Osteocyte (in vitro differentiated cells): Measurements from ENCODE around the gene CD55. TPM values are rescaled to one million over a fixed set of nuclear protein-coding genes. Genes with fewer than 3 reads are reported as not detected.

Experiments used
- DNase-seq: peaks from one replicate; pipeline ENCODE4 v3.0.0; 2021; ENCODE audit warnings: mixed read lengths; ENCODE audit not compliant: unreplicated experiment; ENCODE audit errors: extremely low spot score
- H3K27ac Mint-ChIP-seq: one replicate; pipeline ENCODE4 v1.8.0; 2021; ENCODE audit warnings: mild to moderate bottlenecking, mixed read lengths; ENCODE audit not compliant: unreplicated experiment
- H3K27me3 Mint-ChIP-seq: one replicate; pipeline ENCODE4 v1.8.0; 2021; ENCODE audit warnings: mixed read lengths; ENCODE audit not compliant: unreplicated experiment
- H3K36me3 Mint-ChIP-seq: one replicate; pipeline ENCODE4 v1.8.0; 2021; ENCODE audit warnings: mixed read lengths; ENCODE audit not compliant: unreplicated experiment
- H3K4me1 Mint-ChIP-seq: one replicate; pipeline ENCODE4 v1.8.0; 2021; ENCODE audit warnings: mixed read lengths; ENCODE audit not compliant: unreplicated experiment
- H3K4me3 Mint-ChIP-seq: one replicate; pipeline ENCODE4 v1.8.0; 2021; ENCODE audit warnings: mild to moderate bottlenecking, moderate library complexity, mixed read lengths; ENCODE audit not compliant: unreplicated experiment
- H3K9me3 Mint-ChIP-seq: one replicate; pipeline ENCODE4 v1.8.0; 2021; ENCODE audit warnings: mixed read lengths; ENCODE audit not compliant: unreplicated experiment
- total RNA-seq: library from RNA; stranded (reverse); gene quantifications from 2 replicates; pipeline ENCODE4 v1.2.1, GENCODE V29; 2021
- TF ChIP-seq, protein P1 (sequence below): fragments of 200-600 bp; sonication (generic); IDR thresholded peaks from 2 replicates; pipeline ENCODE4 v1.5.0; 2021; ENCODE audit warnings: antibody characterized with exemption, mild to moderate bottlenecking, moderate library complexity

The CD55 gene
- total RNA-seq, 1 donor from 2014 or later = 3.3 TPM

DNA sequence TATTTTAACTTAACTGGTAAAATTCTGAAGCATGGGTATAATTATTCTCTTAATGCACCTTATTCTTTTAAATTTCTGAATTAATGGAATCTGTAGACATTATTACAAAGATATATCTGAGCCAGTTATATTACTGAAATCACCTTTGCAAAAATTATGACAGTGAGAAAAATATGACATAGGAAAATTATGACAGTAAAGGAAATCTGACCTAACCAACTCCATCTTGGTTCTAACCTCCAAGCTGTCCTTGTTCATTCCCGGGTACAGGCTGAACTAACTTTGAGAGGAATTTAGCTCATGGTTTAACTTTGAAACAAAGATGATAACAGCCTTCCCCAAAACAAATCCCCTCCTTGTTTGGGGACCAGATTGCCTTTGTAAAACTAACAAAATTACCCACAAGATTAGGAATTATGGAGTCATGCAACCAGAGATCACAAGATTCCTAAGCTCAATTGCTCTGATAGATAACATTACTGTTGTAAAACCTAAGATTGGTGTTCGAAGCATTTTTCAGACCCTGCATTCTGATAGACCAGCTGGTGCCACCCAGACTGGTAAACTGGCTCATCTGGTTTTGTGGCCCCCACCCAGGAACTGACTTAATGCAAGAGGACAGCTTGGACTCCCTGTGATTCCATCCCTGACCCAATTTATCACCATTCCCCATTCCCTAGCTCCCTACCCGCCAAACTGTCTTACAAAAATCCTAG lies 9.4 kb upstream of the CD55 start:
- peaks cover 15% of the 10 kb centered on the region for H3K27me3 Mint-ChIP-seq
- TF ChIP-seq, protein P1, sequence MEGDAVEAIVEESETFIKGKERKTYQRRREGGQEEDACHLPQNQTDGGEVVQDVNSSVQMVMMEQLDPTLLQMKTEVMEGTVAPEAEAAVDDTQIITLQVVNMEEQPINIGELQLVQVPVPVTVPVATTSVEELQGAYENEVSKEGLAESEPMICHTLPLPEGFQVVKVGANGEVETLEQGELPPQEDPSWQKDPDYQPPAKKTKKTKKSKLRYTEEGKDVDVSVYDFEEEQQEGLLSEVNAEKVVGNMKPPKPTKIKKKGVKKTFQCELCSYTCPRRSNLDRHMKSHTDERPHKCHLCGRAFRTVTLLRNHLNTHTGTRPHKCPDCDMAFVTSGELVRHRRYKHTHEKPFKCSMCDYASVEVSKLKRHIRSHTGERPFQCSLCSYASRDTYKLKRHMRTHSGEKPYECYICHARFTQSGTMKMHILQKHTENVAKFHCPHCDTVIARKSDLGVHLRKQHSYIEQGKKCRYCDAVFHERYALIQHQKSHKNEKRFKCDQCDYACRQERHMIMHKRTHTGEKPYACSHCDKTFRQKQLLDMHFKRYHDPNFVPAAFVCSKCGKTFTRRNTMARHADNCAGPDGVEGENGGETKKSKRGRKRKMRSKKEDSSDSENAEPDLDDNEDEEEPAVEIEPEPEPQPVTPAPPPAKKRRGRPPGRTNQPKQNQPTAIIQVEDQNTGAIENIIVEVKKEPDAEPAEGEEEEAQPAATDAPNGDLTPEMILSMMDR = no peak
- H3K4me1 Mint-ChIP-seq = peaks cover 4% of the 10 kb centered on the region
- no peaks in the 10 kb centered on the region for H3K36me3 Mint-ChIP-seq
- H3K4me3 Mint-ChIP-seq = no peak overlapping the region
- H3K27ac Mint-ChIP-seq = no peak overlapping the region
- no peak for DNase-seq
- H3K9me3 Mint-ChIP-seq = no peaks in the 10 kb centered on the region

DNA sequence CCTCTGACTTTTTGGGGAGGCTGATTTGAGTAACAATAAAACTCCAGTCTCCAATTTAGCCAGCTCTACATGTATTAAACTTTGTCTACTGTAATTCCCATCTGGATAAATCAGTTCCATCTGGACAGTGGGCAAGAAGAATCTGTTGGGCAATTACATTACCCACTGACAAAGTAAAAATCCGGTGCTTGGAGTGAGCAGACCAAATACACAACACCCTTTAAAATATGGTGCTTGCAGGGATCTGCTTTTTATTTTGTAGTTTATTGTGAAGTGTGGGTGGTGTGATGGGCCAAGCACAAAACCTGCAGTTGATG lies 8.9 kb upstream of the CD55 start:
- TF ChIP-seq, protein P1 = no peak
- H3K27me3 Mint-ChIP-seq = peaks cover 16% of the 10 kb centered on the region
- H3K4me3 Mint-ChIP-seq = no peak overlapping the region
- no peak for DNase-seq
- no peak overlapping the region for H3K27ac Mint-ChIP-seq
- peaks cover 4% of the 10 kb centered on the region for H3K4me1 Mint-ChIP-seq
- no peaks in the 10 kb centered on the region for H3K36me3 Mint-ChIP-seq
- H3K9me3 Mint-ChIP-seq = no peaks in the 10 kb centered on the region

DNA sequence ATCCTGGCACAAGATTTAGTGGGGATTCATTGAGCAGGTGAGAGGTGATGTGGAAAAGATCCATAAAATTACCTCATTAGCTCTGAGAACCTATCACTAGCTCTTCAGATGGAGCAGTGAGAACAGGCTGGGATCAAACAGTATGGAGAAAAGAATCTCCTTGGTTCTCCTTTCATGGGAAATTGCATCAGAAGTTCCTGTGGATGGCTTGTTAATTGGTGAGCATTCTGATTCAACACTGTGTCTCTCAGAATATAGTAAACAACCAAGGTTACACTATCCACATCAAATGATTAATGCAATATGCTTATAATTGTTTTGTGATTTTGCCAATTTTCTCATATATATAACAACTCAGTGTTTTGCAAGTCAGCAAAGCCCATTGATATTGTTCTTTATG lies 8.3 kb upstream of the CD55 start:
- no peaks in the 10 kb centered on the region for H3K36me3 Mint-ChIP-seq
- no peak overlapping the region for H3K27ac Mint-ChIP-seq
- peaks cover 22% of the 10 kb centered on the region for H3K27me3 Mint-ChIP-seq
- H3K9me3 Mint-ChIP-seq = no peaks in the 10 kb centered on the region
- DNase-seq = no peak
- no peak overlapping the region for H3K4me3 Mint-ChIP-seq
- TF ChIP-seq, protein P1 = no peak
- H3K4me1 Mint-ChIP-seq = peaks cover 4% of the 10 kb centered on the region

DNA sequence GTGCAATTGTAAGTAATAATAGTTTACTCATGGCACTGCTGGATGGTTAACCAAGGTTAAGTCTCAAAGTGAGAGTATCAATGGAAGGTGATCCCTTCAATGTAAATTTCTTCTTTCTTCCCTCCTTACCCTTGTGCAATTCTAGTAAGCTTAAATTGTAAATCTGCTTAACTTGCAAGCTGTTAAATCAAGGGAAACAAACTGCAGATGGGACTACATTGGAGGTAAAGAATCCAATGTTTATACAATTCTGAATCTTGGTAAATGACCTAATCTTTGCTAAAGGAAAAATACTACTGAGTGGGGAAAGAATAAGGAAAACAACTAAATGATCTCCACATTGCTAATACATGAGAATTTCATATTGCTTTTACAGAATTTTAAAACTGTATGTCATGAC lies 6.7 kb upstream of the CD55 start:
- Mint-ChIP-seq H3K4me3 (no peak overlapping the region), H3K27me3 (peaks cover 20% of the 10 kb centered on the region), H3K27ac (no peak overlapping the region), H3K9me3 (no peaks in the 10 kb centered on the region), H3K36me3 (no peaks in the 10 kb centered on the region), H3K4me1 (no peaks in the 10 kb centered on the region)
- TF ChIP-seq, protein P1 = no peak
- DNase-seq = no peak

DNA sequence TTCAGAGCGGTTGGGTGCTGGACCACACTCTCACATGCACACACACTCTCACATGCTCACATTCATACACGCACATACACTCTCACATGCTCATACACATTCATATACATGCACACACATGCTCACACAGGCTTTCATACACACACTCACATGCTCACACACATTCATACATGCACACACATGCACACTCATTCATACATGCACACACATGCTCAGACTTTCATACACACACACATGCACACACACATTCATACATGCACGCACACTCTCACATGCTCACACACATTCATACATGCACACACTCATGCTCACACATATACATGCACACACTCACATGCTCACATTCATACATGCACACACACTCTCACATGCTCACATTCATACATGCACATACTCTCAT lies 6.0 kb upstream of the CD55 start:
- no peaks in the 10 kb centered on the region for H3K36me3 Mint-ChIP-seq
- TF ChIP-seq, protein P1 = no peak
- H3K9me3 Mint-ChIP-seq = no peaks in the 10 kb centered on the region
- no peaks in the 10 kb centered on the region for H3K4me1 Mint-ChIP-seq
- no peak overlapping the region for H3K27ac Mint-ChIP-seq
- no peak overlapping the region for H3K4me3 Mint-ChIP-seq
- H3K27me3 Mint-ChIP-seq = peaks cover 25% of the 10 kb centered on the region
- no peak for DNase-seq
